GM06990 (cell line): ENCODE measurements around the gene ALS2CL.

Experiments used
- DNase-seq: peaks from one replicate; pipeline ENCODE4 v3.0.0-alpha.2; 2011; ENCODE audit not compliant: insufficient read length; ENCODE audit errors: extremely low read depth
- H3K27me3 ChIP-seq: replicated peaks from 2 replicates; pipeline ENCODE4 v1.6.0; 2011; ENCODE audit warnings: low read length; ENCODE audit not compliant: control insufficient read depth, insufficient read depth
- H3K36me3 ChIP-seq: 2 replicates; pipeline ENCODE4 v1.5.1; 2011; ENCODE audit warnings: low read length; ENCODE audit not compliant: control insufficient read depth, insufficient read depth
- H3K4me3 ChIP-seq: replicated peaks from 2 replicates; pipeline ENCODE4 v1.5.1; 2011; ENCODE audit warnings: low read depth, mild to moderate bottlenecking, control low read depth, low read length
- TF ChIP-seq, protein P1 (sequence below): IDR thresholded peaks from 2 replicates; pipeline ENCODE4 v1.5.1; 2011; ENCODE audit warnings: low read length, control low read depth, mild to moderate bottlenecking, inconsistent platforms; ENCODE audit not compliant: insufficient read depth, poor library complexity, severe bottlenecking

ALS2CL gene

DNA sequence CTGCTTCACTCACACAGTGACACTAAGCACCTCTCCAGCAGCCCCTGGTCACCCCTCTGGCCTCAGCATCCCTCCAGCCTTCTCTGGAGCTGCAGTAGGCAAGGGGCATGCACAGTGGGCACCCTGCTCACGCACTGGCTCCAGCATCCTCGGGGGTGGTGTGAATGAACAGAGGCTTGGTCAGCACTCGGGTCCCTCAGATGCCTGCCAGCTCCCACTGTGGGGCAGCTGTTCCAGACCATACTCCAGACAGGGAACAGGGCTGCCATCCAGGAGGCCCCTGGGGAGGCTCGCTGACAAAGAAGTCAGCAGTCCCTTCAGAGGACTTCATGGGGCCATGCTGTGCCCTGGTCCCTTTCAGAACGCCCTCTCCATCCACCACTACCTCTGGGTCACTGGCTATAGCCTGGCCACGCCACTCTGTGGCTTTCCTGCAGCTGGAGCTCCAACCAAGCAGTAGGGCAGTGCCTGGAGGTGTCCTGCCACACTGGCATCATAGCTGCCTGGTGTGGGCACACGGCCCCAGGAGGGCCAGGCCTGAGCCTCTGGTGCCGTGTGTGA, 26.3 kb downstream of the ALS2CL start:
- no peaks in the 10 kb centered on the region for H3K36me3 ChIP-seq
- DNase-seq = no peak
- H3K27me3 ChIP-seq = peaks cover 4% of the 10 kb centered on the region; the same call in 1 of the 2 replicates
- TF ChIP-seq, protein P1, sequence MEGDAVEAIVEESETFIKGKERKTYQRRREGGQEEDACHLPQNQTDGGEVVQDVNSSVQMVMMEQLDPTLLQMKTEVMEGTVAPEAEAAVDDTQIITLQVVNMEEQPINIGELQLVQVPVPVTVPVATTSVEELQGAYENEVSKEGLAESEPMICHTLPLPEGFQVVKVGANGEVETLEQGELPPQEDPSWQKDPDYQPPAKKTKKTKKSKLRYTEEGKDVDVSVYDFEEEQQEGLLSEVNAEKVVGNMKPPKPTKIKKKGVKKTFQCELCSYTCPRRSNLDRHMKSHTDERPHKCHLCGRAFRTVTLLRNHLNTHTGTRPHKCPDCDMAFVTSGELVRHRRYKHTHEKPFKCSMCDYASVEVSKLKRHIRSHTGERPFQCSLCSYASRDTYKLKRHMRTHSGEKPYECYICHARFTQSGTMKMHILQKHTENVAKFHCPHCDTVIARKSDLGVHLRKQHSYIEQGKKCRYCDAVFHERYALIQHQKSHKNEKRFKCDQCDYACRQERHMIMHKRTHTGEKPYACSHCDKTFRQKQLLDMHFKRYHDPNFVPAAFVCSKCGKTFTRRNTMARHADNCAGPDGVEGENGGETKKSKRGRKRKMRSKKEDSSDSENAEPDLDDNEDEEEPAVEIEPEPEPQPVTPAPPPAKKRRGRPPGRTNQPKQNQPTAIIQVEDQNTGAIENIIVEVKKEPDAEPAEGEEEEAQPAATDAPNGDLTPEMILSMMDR = no peak
- H3K4me3 ChIP-seq = no peak overlapping the region

DNA sequence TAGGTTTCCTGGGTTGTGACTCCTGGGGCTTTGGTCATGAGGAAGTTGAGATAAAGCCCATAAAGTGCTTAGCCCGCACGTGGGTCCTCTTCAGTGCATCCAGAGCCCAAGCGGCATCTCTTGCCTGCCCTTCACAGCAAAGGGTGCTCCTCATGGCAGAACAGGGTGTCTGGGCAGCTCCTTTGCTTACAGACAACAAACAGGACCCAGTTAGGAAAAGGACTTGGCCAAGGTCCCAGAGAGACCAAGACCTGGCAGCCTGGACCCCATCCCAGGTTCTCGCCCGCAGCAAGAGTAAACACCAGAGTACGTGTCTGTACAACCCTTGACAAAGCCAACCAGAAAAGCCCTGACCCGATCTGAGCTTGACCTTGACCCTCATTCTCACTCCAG, 27.0 kb downstream of the ALS2CL start:
- no peak for DNase-seq
- TF ChIP-seq, protein P1 = no peak
- peaks cover 4% of the 10 kb centered on the region; the same call in 1 of the 2 replicates for H3K27me3 ChIP-seq

DNA sequence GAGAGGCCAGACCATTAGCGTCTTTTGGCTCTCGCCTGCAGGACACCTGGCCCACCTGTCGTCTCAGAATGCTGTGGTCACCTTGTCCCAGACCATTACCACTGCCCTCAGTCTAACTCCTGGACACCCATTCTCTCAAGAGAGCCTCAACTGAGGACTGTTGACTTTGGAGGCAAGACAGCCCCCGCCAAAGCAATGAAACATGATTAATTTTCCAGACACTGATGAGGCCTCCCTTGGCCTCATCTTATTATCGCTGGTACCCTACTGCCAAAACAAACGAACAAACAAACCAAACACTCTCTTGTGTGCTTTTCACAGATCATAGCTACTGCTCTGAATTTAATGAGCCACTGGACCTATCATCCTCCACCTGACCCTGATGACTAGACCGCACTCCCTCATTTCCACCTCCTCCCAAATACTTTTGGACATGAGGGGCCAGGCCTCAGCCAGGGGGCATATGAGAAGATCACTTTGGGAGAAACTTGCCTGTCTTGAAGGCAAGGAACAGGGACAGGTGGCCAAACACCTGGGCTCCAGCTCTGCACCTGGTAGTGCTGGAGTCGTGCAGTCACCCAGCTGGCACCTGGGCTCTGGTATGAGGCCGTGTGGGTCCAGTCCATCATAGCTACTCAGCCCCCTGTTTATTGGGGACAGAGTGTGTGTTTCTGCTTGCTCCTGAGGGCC, 27.6 kb downstream of the ALS2CL start:
- DNase-seq = no peak
- TF ChIP-seq, protein P1 = no peak
- Histone ChIP-seq H3K36me3 (no peaks in the 10 kb centered on the region), H3K27me3 (peaks cover 4% of the 10 kb centered on the region), H3K4me3 (no peak overlapping the region)

More for the DNA sequence above, 27.0 kb downstream of the ALS2CL start:
- no peak overlapping the region for H3K4me3 ChIP-seq
- no peaks in the 10 kb centered on the region for H3K36me3 ChIP-seq

DNA sequence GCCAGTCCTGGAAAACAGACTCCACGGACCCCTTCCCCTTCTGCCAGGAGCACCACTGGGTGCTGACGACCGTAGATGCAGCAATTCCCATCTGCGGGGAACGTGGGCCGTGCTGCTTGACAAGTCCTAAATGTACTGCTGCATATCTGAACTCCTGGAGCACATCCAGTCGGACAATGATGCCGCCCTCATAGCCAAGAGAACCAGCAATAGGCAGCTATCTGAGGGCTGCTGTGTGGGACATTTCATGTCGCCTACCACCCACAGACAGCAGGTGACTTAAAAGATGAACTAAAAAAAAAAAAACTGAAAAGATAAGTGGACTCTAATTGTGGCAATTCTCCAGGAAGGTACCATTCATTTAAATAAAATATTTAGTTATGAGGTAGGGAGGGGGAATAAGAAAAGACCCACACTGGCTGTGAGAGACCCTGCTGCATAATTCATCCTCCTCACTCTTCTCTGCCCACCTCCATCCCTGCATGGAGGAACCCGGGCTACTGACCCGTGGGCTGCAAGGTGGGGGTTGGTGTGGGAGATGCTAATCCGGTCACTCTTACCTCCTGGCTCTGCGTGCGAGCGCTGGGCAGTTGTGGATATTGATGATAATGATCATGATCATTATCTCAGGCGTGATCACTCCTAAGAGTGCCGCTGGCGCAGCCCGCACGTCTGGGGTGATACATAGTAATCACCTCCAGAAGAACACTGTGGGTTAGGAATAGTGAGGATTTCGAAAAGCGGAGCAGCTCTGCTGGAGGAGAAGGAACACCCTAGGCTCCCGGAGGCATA, 28.3 kb downstream of the ALS2CL start:
- Histone ChIP-seq H3K36me3 (no peaks in the 10 kb centered on the region), H3K4me3 (no peak overlapping the region), H3K27me3 (peaks cover 4% of the 10 kb centered on the region)
- no peak for DNase-seq
- TF ChIP-seq, protein P1 = no peak

DNA sequence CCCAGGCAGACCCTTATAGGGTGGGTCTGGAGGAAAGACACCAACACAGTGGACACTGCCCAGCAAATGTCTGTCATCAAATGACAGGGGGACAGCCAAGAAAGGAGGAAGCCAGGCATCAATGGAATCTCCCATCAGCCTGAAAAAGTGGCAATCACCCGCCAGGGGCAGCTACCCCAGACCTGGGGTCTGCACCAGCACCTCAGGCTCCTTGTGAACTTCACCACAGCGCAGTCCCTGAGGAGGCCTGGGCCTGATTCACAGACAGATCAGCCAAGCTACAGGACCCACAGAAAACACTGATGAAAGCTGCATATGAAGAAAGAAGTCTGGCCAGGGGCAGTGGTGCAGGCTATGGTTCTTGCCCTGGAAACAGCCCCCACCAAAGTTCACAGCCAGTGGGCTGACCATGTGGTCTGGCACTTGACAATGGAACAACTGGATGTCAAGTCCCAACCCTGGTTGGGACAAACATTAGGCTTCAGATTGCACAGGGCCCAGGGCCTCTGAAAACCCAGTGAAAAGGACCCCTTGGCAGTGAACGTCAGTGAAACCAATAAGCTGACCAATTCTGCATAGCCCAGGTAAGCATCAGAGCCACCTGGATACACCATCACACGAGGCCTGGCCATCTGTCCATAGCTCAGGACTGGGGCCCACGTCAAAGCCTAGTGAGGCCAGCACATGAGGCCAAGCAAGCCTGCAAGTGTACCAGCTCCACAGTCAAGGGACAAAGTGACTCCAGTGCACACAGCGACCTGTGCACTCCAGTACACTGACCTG, 29.1 kb downstream of the ALS2CL start:
- Histone ChIP-seq H3K4me3 (no peak overlapping the region), H3K27me3 (peaks cover 4% of the 10 kb centered on the region), H3K36me3 (no peaks in the 10 kb centered on the region)
- TF ChIP-seq, protein P1 = no peak
- DNase-seq = no peak
